NCI-H345 treated with DMSO at 0.1 percent for 48 hours (cell line): ENCODE data around the gene SALL4.
"Not testable (repeated sequence)": the region's sequence is repeated elsewhere in the genome, so short reads cannot be mapped to it uniquely, and the experiment has no call there.

ENCODE experiments used
- DNase-seq: peaks from one replicate; lab custom pipeline; 2025; ENCODE audit not compliant: unreplicated experiment; lab: John Stamatoyannopoulos, UW

SALL4 gene

DNA sequence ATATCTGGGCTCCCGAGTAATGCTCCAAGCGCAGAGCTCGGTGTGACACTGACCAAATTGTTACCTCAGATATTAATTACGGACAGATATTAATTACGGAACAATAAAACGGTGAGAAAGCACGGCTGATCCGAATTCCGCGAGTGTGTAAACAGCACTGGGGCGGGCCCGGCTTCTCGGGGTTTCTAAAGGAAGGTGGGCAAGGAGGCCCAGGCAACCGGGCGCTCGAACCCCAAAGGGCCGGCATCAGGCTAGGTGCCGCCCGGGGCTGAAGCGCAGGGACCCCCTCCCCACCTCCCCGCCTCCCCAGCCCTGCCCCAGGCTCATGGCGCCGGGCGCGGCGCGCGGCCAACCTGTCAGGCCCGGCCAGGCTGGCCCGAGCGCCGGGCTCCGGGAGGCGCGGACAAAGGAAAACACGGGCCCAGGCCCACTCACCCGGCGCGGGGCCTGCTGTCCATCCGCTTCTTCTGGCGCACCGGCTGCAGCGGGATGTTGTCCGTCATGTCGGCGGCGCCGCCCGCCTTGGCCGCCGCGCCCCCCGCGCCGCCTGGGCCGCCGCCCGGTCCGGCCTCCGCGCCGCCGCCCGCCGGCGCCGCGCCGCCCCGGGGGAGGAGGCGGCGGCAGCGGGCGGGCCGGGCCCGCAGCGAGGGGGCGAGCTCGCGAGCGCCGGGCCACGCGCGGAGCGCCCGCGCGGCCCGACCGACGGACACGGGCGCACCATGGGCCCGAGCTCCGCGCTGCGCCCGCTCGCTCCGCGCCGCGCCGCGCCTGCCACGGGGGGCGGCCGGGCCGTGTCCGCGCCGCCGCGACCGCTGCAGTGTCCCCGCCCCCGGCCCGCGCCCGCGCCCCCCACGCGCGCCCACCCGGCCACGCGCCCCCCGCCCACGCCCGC is 34.2 kb downstream of the SALL4 start, which contains the start of gene ATP9A:
ATP9A (minus strand) TSS at position 524 of the 892 bp plus-strand sequence; CDS start at position 503, 21 bp downstream.
- no peak for DNase-seq

- peak; percentile 95 for DNase-seq
These were observed 35.1 kb downstream of the SALL4 start for GRCh38 chr20:51766994-51767866.

DNA sequence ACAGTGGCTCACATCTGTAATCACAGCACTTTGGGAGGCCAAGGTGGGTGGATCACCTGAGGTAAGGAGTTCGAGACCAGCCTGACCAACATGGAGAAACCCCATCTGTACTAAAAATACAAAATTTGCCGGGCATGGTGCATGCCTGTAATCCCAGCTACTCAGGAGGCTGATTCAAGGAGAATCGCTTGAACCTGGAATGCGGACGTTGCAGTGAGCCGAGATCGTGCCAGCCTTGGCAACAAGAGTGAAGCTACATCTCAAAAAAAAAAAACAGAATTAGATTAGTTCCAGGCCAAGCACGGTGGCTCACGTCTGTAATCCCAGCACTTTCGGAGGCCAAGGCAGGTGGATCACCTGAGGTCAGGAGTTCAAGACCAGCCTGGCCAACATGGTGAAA is 36.9 kb downstream of the SALL4 start:
- not testable (repeated sequence) for DNase-seq

DNA sequence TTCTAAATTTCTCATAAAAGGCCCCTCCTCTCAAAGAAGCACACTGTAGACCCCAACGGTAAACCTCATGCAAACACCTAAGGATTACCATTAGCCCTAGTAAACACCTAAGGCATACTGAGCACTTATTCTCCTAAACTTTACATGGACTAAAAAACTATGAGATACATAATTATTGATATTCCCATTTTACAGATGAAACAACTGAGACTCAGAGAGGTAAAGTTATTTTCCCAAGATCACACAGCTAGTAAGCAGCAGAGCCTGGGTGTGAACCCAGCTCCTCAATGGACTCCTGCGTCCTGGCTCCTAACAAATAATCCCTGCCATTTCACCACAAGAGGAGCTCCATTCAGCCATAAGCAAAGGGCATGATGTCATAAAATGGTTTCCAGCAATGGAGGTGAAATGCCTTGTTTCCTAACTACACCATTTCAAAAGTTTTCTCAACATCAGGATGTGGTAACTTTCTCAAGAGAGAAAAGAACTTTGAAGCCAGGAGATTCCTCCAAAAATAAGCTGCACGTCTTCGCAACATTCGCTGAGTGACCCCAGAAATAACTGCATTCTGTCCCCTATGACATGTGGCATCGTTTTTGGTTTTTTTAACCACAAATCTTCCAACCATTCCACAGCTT is 38.2 kb downstream of the SALL4 start:
- no peak for DNase-seq

DNA sequence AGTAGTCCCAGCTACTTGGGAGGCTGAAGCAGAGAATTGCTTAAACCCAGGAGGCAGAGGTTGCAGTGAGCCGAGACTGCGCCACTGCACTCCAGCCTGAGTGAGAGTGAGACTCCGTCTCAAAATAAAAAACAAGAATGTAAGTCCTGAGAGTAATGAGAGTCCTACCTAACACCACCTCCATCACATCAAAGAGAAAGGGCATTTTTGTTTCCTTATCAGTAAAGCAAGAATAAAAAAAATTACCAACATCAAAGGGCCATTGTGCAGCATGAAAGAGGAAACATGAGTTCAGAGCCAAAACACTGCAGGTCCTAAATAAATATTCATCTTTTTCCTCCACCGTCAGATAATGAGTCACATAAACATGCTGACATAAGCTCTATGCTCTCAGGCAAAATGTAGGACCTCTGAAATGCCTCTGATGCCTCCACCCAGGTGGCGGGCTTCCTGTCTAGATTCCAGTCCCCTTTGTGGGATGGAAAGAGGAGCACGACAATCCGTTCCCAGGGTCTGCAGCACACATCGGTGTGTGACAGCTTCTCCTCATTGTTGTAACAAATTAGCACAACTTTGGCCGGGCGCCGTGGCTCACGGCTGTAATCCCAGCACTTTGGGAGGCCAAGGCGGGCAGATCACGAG is 41.3 kb downstream of the SALL4 start:
- DNase-seq: no peak

- no peak for DNase-seq
These were observed 42.4 kb downstream of the SALL4 start for GRCh38 chr20:51759769-51760510.

GRCh38 chr20:51758978-51759544 is 43.3 kb downstream of the SALL4 start:
- DNase-seq: no peak

DNA sequence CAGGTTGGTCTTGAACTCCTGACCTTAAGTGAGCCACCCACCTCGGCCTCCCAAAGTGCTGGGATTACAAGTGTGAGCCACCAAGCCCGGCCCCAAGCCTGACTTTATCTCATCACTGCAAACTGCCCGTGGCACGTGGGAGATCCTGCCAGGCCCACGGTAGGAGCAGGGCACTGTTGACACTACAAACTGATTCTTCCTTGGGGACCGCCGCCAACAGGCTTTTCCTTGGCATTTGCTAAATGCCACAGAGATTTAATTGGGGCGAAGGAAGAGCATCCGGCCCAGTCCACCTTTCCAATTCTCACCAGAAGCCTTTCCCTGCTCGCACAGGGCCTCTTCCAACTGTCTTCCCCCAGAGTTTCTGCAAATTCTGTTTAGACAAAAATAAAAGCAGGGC is 45.1 kb downstream of the SALL4 start:
- no peak for DNase-seq

DNA sequence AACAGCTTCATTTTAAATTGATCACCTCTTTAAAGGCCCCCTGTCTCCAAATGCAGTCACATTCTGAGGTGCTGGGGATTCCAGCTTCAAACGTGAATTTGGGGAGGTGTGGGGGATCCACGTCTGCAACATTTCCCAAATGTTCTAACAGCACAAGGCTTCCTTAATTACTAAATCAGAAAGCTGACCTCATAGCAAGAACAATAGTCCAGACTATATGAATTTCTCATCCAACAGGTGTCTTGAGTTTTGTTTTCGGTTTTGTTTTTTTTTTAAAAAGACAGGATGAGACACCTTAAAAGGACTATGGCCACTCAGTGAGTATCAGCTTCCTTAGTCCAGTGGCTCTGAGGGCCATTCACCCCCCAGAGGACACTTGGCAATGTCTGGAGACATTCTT is 45.7 kb downstream of the SALL4 start:
- no peak for DNase-seq

DNA sequence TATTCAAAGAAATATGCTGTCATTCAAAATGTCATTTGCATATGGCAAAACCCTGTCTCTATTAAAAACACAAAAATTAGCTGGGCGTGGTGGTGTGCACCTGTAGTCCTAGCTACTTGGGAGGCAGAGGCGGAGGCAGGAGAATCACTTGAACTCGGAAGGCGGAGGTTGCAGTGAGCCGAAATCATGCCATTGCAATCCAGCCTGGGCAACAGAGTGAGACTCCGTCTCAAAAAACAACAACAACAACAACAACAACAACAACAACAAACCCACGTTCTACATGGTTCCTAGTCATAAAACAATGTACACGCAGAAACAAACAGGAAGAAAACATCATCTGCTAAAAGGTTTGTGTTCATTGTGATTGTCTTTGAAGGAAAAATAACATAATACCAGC is 49.1 kb downstream of the SALL4 start:
- DNase-seq: not testable (repeated sequence)

- DNase-seq: no peak
These were observed 49.9 kb downstream of the SALL4 start for GRCh38 chr20:51752343-51752951.

DNA sequence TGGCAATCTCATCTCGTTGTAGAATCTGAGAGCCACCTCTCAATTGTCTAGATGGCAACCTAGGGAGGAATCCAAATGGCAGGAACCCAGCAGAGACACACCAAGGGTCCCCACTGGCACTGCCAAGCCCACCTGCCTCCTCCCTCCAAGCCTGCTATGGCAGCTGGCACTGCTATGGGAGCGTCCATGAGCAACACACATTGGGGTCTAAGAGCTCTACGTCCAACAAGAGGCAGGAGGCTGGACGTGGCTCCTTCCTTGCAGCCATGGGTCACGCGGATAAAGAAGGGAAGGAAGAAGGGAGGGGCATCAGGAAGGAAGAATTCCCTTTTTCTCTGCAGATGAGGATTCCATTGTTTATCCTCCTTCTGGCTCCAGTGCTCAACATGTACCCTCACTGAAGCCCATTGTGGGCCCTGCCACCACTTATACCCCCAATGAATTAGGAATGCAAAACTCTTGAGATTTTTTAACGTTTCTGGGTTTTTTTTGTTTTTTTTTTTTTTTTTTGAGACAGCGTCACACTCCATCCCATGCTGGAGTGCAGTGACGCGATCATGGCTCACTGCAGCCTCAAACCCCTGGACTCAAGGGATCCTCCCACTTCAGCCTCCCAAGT is 51.4 kb downstream of the SALL4 start:
- no peak for DNase-seq

- no peak for DNase-seq
These were observed 52.1 kb downstream of the SALL4 start for GRCh38 chr20:51750037-51750769.

DNA sequence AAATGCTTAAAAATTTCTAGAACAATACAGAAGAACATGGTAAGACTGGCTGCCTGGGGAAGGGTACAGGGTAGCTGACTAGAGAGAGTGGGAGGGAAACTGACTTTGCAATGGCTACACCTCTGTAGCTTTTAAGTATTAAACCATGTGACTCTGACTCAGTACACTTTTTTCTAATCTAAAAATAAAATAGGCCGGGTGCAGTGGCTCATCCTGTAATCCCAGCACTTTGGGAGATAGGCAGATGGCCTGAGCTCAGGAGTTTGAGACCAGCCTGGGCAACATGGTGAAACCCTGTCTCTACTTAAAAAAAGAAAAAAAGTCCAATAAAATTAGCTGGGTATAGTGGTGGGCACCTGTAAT is 52.7 kb downstream of the SALL4 start:
- no peak for DNase-seq

DNA sequence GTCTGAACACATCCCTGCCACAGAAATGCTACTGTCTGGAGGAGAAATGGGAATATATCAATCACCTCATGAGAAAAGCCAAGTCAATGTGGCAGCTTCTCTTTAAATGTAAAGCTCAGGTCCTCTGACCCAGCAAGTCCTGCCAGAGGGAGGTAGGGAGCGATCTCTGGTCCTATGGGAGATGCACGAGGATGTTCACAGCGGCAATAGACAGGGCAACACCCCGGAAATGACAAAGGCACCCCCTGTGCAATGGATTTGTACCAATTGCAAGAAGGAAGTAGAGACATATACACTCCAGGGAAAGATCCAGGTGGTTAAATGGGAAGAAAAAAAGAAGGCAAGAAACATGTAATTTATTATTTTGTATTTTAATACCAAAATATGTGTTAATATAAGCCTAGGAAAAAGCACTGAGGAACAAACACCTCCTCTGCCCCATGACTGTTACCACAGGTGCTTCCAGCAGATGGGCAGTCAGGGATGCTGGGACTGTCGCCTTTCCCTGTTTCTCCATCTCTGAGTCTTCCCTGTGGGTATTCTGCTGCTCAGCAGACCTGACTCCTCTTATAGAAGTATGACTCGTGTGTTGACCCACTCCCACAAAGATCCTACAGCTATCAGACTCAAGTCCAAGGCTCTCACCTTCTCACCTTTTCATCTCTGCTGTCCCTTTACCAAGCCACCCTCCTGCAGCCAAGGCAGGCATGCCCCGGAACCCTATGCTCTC is 55.0 kb downstream of the SALL4 start:
- no peak for DNase-seq

- DNase-seq: no peak
These were observed 56.5 kb downstream of the SALL4 start for GRCh38 chr20:51745804-51746203.

DNA sequence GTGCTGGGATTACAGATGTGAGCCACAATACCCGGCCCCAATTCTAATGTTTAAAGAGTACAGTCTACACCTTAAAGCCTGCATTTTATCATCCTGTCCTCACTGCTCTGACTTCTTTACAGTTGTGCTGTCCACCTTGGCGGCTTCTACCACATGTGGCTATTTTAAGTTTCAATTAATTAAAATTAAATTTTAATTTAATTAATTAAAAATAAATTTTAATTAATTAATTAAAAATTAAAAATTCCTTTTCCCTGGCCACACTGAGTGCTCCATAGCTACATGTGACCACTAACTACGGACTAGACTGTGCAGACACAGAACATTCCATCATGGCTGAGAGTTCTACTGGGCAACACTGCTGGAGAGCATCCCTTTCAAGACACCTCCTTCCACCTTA is 61.5 kb downstream of the SALL4 start:
- DNase-seq: no peak

DNA sequence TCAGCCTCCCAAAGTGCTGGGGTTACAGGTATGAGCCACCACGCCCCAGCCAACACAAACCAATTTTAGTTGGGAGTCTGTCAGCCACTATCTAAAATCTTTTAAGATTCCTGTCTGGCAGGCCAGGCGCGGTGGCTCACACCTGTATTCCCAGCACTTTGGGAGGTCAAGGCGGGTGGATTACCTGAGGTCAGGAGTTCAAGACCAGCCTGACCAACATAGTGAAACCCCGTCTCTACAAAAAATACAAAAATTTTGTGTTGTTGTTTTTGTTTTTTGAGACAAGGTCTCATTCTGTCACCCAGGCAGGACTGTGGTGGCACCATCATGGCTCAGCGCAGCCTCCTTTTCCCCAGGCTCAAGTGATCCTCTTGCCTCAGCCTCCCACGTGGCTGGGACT is 62.0 kb downstream of the SALL4 start:
- not testable (repeated sequence) for DNase-seq
